GM19438 (cell line): ENCODE data around the gene FBXL19.
A peak's percentile ranks its signal among the peaks of the same experiment; 100 is the strongest.
"Not testable (repeated sequence)": the region's sequence is repeated elsewhere in the genome, so short reads cannot be mapped to it uniquely, and the experiment has no call there.

Experiments
- ATAC-seq: cut with Tn5 transposase; IDR thresholded peaks from one replicate; pipeline ENCODE4 v1.9.1; 2021; ENCODE audit warnings: low read depth; ENCODE audit not compliant: unreplicated experiment

Gene FBXL19

DNA sequence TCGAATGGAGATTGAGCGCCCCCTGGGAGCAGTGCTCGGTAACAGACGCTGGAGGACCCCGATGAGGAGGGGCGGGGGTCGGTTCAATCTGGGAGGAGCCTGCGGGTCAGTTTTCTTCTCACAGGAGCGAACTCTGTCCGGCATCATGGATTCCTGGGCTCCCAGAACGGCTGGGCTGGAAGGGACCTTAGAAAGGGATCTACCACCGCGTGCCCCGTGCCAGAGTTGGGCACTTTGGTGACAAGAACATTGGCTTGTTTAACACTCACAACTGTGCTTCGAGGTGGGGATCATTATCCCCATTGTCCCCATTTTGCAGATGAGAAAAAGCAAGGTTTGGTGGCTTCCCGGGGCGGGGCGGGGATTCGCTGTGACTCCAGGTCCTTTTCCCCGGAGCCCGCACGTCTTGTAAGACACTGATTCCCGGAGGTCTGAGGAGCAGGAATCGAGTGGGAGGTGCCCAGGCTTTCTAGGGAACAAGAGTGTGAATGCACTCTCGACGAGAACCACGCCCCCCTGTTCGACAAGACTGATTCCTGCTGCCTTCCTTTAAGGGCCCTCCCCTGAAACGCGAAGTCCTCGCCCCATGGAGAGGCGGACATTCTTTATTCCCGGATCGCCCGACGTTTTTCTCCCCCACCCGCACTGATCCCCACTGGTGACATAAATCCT is 1.5 kb upstream of the FBXL19 start:
- ATAC-seq, result no peak

DNA sequence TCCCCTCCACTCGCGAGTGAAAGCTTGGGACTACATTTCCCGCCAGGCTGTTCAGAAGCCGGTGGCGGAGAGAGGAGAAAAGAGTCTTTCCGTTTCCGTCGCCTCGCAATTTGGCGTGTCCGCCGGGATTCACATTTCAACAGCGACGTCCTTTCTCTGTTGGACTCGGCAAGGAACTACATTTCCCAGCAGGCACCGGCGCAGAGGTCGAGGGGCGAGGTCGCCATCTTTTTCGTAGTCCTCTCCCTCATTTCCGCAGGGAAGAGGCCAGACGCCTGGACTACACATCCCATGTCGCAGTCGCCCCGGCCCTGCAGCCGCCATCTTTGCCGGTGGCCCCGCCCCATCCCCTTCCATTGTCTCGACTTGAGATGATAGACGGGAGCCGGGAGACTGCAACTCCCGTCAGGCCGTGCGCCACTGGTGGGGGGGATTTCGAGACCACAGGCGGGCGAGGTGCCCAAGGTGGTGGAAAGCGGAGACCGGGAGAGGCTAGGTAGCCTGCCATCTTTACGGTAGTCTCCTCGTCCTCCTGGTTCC is 882 bp upstream of the FBXL19 start:
- peak; percentile 69 for ATAC-seq

DNA sequence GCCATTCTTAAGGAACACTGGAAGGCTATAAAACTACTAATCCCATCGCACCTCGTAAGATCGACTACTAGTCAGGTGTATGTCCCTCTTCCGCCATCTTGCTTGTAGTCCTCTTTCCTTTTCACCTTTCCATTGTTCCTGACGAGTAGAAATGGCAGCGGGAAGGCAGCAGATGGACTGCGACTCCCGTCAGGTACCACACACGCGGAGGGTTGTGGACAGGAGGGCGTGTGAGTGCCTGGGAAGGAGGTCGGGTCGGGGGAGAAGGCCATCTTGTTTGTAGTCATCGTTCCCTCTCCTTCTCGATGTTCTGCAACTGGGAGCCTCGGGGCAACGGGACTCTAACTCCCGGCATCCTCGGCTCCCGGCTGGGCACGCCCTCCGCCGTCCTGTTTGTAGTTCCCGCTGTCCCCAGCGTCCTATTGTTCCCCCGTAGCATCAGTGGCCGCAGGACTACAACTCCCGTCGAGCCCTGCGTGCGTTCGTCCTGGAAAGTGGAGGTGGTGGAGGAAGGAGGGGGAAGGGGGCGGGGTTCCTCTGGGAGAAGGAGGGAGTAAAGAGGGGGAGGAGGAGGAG is 324 bp upstream of the FBXL19 start:
- peak; percentile 68 for ATAC-seq

DNA sequence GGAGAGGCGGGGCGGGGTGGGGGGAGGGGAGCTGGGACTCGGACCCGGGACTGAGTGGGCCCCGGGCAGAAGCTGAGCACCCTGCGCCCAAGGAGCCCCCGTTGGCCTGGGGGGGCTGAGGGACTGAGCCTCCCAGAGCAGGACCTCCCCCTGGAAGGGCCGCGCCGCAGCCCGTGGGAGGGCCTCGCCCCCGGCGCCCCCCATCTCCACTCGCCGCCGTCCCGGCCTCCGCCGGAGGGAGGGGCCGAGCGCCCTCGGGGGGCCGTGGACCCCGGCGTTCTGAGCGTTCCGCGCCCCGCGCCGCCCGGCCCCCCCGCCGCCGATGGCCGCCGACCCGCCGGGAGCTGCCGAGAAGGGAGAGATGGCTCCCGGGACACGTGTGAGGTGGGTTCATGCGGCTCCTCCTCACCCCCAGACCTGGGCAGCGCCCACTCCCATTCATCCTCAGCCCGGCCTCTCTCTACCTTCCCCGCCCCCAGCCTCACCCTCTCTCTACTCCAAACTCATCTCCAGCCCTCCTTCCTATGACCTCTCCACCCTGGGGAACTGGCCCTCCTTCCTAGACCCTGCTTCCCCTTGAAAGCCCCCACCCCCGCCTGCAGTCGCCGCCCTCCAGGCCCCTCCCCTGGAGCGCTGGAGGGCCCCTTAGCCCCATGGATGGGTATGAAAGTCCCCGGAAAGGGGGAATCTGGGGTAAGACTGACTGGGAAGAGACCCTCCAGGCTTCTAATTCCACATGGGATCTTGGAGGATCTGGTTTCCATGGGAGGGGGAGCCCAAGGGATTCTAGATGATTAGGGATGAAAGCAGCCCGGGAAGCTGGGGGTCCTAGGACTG is 922 bp downstream of the FBXL19 start:
- no peak for ATAC-seq

DNA sequence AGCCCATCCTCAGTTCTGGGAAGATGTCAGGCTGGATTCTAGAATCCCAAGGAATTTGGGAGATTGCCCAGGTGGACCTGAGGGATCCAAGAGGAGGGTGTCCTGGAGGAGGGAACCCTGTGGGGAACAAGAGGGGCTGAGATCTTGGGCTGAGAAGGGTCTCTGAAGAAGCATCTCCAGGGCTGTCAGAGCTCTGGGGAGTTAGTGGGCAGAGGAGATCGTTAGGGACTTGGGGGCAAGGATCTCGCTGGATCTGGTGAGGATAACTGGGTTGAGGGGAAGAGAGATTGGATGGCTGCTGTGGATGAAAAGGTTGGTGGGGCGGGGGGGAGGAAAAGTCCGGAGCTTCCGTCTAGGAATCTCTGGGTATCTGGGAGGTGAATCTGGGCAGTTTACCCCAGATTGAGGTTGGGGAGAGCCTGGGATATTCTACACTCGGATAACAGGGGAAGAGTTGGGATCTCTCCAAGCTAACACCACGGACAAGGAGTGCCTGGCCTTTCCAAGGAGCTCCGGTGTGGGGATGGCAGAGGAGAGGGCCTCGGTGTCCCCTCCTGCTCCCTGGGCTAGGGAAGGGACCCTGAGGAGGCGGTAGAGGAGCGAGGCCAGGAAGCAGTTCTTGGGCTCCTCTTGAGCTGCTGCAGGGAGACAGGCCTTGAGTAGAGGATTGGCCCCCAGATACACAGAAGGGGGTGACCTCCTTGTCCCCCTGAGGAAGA is 1.7 kb downstream of the FBXL19 start:
- ATAC-seq, result no peak

DNA sequence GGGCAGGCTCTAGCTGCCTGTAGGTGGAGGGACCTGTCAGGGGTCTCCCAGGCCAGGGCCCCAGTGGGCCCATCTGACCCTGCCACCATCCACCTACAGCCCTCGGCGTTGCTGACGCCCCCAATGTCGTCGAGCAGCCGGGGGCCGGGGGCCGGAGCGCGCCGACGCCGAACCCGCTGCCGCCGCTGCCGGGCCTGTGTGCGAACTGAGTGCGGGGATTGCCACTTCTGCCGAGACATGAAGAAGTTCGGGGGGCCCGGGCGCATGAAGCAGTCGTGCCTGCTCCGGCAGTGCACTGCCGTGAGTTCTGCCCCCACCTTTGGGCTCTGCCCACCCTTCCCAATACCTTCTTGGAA is 2.2 kb downstream of the FBXL19 start:
- no peak for ATAC-seq

DNA sequence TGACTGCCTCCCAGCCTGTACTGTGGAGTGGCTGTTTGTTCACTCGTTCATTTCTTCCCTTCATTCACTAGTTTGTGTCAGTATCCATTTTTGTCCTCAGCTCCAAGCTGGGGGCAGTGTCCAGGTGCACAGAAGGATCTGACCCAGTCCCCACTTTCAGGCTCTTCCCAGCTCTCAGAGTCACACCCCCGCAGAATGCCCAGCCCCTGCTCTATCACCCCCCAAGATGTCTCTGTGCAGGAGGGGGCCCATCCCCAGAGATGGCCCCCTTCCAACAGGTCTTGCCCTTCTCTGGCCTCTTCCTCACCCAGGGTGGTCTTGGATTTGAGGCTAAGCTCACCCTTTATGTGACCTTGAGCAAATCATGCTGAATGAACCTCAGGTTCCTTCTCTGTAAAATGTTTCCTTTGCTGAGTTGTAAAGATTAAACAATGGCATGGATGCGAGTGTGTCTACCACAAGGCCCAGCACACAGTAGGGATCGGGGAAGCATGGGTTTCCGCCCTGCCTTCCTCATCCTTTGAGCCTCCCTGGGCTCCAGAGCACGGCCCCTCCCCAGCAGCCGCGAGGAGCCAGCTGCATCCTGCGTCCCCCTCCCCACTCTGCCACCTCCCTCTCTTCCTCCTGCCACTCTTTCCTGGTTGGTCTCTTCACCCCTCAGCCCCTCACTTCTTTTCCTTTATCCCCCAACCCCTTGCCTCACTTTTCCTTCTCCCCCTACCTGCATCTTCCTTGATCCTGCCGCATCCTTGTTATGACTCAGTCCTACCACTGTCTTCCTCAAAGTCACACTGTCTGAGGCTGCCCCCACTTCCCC is 2.8 kb downstream of the FBXL19 start:
- ATAC-seq, result no peak

DNA sequence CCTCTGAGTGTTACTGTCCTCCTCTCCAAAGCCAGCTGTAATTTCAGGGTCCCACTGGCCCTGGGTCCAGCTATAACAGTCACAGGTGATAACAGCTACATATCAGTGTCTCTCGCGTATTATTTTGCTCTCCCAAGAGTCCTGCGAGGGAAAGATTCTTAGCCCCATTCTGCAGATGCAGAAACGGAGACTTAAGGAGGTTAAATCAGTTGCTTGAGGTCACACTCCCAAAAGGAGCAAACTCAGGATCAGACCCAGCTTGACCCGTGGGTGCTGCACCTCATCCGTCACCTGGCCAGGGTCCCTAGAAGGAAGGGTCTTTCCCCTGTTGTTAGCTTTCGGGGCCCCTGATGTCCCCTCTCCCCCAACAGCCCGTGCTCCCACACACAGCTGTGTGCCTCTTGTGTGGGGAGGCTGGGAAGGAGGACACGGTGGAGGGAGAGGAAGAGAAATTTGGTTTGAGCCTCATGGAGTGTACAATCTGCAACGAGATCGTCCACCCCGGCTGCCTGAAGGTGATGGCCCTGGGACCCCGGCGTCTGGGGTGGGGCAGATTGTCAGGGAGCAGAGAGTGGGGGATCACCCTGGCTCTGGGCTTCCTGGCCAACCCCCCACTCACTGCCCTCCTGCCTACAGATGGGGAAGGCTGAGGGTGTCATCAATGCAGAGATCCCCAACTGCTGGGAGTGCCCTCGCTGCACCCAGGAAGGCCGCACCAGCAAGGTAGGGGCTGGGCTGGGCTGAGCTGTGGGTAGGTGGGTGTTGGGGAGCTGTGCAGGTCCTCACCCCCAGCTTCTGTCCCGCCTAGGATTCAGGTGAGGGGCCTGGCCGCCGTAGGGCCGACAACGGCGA is 3.8 kb downstream of the FBXL19 start:
- no peak for ATAC-seq

DNA sequence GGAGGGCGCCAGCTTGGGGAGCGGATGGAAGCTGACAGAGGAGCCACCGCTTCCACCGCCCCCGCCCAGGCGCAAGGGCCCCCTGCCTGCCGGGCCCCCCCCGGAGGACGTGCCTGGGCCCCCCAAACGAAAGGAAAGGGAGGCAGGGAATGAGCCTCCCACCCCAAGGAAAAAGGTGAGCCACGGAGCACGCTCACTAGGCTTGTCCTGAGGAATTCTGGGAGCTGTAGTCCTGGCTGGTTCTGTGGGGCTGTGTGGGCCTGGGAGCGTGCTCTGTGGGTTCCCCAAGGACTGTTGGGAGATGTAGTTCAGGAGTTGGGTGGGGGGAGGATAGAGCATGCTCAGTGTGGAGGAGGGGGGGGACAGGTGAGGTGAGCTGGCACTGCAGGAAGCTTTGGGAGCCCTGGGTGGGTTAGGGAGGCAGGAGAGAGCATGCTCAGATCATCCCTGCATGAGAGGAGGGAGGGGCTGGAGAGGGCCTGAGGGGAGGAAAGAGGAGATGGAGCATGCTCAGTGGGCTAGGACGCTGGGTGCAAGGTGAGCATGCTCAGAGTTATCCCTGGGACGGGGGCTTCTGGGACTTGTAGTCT is 4.5 kb downstream of the FBXL19 start:
- ATAC-seq, result no peak

DNA sequence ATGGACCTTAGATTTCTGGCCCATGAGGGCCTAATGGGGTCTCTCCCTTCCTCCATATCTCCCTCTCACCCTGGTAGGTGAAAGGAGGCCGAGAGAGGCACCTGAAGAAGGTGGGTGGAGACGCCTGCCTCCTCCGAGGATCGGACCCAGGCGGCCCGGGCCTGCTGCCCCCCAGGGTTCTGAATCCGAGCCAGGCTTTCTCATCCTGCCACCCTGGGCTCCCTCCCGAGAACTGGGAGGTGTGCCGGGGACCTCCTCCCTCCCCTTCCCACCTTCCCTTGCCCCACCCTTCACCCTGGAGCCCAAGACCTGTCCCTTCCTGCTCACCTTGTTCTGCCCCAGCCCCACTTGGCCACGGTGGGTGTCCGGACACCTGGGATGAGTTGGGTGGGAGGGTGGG is 5.0 kb downstream of the FBXL19 start:
- ATAC-seq, result no peak

DNA sequence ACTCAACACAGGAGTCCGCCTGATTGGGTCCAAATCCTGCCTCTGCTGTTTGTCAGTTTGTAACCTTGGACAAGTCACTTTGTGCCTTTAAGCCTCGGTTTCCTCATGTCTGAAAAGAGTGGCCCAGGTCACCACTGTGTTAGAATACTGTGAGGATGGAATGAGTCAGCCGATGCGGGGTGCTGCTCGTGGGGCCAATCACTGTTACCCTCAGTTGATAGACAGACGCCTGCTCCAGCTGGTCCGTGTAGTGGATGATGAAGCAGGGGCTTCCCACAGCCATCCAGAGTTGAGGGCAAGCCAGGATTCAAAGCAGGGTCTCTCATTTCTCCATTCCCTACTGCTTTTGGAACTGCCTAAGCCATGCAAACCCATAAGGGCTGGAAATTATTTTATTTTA is 5.8 kb downstream of the FBXL19 start:
- ATAC-seq, result no peak

DNA sequence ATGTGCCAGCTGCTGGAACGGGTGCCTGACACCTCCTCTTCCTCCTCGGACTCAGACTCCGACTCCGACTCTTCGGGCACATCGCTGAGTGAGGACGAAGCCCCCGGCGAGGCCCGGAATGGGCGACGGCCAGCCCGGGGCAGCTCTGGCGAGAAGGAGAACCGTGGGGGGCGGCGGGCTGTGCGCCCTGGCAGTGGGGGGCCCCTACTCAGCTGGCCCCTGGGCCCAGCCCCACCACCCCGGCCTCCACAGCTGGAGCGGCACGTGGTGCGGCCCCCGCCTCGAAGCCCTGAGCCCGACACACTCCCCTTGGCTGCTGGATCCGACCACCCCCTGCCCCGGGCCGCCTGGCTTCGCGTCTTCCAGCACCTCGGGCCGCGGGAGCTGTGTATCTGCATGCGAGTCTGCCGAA is 6.8 kb downstream of the FBXL19 start:
- no peak for ATAC-seq

DNA sequence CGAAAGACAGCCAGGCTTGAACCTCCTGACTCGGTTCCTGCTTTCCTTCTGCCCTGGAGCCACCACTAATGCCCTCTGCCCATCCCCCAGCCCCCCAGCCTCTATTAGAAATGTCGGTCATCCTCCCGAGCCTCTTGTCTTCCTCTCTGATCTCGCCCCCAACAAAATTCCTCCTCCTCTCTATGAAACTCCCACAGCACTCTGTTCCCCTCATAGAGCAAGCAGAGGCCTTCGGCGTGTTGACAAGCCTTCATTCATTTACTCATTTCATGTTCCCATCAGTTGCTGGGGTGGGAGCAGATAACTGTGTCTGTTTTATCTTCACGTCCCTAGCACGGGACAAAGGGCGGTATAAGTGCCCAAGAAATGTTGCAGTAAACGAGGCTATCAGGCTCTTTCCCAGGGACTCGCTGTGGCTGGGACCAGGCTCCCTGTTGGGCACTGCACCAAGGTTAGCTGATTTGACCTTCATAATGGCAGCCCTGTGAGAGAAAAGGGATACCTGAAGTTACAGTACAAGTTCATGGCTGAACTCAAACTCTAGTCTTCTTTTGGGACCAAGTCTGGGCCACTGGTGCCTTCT is 7.8 kb downstream of the FBXL19 start:
- ATAC-seq, result no peak

DNA sequence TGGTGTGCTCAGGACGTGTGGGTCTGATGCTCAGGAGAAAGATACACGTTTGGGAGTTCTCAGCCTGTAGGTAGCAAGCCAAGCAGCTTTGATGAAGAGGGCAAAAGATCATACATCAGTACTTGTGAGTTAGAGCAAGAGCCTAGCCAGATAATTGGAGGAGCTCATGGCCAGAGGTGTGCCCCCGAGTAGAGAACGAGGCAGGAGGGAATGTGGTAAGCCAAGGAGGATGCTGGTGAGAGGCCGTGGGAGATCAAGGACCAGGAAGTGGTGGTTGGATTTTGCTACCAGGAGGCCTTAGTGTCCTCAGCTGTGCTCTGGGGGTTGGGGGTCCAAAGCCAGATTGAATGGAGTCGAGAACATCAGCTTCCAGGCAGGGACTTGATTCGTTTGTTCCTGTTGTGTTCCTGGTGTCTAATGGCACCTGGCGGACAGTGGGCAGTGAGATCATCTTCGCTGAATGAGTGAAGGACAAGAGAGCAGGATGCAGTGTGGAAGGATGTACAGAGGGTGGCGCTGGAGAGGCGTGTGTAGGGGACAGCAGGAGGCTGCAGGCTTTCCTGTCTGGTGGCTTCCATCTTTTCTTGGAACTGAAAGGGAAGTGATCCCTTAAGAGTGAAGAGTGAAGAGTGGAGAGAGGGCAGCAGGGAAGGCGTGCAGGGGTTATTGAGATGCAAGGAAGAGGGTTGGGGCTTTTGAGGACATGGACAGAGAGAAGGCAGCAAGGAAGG is 11.6 kb downstream of the FBXL19 start:
- ATAC-seq, result no peak

DNA sequence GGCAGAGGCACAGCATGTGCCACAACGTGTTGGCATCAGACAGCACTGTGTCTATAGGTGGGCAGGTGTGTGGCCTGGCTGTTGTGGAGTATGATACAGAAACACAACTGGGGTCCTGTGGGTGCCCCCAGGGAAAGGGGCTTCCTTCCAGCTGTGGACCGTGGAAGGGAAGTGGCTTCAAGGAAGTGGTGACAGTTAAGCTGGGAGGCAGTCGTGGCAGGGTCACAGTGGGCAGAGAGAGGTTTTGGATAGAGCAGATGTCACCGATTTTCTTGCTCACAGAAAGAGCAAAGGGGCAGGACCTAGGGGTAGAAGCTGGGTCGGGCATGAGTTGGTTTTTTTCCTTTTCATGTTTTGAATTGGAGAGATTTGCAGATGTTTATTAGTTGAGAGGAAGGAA is 14.3 kb downstream of the FBXL19 start:
- ATAC-seq, result no peak

DNA sequence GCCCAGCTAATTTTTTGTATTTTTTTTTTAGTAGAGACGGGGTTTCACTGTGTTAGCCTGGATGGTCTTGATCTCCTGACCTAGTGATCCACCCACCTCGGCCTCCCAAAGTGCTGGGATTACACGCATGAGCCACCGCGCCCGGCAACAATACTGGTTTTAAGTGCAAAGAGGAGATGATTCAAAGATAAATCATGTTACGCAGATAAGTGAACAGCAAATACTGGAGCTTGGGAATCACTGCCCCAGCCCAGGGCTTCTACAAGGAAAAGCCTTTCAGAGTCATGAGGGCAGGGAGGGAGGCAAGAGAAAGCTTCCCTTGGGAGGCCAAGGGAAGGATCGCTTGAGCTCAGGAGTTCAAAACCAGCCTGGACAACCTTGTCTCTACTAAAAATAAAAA is 16.2 kb downstream of the FBXL19 start:
- ATAC-seq, result not testable (repeated sequence)

DNA sequence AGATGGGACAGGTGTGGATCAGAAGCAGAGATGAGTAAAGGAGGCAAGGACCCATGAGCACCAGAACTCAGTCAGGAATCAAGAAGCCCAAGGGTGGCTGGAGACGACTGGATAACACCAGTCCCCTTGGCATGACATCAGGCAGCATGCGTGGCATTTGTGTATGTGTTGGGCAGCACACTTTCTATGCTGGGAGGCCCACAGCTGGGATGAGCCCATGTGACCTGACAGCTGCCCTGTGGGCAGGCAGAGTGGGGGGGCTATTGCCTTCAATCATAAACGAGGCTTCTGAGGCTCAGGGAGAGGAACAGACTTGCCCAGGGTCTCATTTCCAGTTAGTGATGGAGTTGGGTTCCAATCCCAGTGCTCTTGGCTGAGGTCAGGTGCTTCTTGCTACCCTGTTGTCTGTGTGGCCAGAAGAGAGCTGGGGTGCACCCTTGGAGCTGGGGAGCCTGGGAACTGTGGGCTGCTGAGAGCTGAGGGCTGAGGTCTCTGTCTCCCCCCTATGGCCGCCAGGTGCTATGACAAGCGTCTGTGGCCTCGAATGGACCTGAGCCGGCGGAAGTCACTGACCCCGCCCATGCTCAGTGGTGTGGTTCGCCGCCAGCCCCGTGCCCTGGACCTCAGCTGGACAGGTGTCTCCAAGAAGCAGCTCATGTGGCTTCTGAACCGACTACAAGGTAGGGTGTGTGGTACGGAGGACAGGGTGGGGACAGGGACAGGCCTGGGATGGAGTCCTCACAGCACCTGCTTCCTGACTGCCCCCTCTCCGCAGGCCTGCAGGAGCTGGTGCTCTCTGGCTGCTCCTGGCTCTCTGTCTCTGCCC is 18.4 kb downstream of the FBXL19 start:
- peak; percentile 72 for ATAC-seq
